Fibroblast of upper back skin (primary cell): ENCODE results near the gene PSMD14.

Experiments
- DNase-seq: peaks from one replicate; pipeline ENCODE4 v3.0.0-alpha.2; 2013

Gene PSMD14

DNA sequence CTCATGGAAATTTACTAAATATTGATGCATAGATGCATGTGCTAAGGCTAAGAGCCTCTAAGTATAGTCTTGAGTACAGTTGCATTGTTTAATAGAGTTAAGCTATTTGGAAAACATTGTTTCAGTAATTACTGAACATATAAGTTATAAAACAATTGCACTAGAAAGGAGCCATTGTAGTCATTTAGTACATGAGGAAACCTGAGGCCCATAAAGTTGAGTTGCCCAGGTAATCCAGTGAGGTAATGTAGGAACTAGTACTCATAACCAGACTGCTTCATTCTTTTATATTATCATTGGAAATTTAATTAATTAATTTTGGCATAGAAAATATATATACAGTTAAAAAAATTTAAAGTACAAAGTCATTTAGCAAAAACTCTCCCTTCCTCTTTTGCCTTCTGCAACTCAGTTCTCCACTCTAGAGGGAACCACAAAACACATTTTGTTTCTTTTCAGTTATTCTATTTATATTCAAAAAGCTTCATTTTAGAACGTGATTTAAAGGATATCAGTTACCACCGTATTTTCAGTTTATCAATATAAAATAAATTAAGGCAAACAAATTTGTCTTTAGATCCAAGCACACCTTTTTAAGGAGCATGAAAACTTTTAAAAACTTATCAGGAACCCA is 80.0 kb downstream of the PSMD14 start:
- DNase-seq = no peak

- DNase-seq = no peak
Observed at GRCh38 chr2:161391737-161392506, 83.7 kb downstream of the PSMD14 start.

DNA sequence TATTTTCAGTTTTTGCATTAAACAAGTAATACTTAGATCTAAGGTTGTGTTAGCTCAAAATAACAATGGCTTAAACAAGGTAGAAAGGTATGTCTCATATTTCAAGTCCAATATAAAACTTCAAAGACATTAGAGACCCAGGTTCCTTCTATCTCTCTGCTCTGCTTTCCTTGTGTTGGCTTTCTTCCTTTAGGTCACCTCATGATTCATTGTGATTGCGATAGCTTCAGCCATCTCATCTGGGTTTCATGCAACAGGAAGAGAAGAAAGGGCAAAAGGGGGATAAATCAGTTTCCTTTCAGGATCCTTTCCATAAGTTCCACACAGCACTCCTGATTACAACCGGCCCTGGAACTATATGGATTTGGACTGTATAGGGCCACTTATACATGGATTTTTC is 91.9 kb downstream of the PSMD14 start:
- peak; percentile 20 for DNase-seq

DNA sequence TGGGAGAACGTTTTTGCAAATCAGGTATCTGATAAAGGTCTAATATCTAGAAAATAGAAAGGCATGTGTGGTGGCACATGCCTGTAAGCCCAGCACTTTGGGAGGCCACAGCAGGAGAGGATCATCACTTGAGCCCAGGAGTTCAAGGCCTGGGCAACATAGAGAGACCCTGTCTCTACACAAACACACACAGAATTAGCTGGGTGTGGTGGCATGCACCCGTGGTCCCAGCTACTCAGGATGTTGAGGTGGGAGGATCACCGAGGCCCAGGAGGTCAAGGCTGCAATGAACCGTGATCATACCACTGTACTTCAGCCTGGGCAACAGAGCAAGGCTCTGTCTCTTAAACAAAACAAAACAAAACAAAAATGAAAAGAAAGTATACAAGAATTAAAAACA is 94.1 kb downstream of the PSMD14 start:
- DNase-seq = no peak

DNA sequence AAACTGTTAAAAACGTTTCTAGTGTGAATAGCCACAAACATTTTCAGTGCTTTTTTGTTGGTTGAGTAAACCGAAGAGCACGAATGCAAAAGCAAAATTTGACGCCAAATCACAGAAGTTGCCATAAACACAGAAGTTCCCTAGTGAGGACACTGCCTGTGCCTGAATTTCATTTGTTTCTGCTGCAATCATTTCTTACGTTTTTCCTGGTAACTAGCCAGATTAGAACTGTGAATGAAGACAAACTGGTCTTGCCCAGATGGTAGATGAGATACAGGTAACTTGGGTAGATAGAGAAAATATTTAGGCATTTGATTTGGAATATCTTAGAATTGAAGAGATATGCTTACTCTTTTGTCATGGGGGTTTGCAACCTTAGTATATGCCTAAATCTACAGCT is 98.1 kb downstream of the PSMD14 start:
- no peak for DNase-seq

GRCh38 chr2:161407597-161407996 is 99.4 kb downstream of the PSMD14 start:
- no peak for DNase-seq

DNA sequence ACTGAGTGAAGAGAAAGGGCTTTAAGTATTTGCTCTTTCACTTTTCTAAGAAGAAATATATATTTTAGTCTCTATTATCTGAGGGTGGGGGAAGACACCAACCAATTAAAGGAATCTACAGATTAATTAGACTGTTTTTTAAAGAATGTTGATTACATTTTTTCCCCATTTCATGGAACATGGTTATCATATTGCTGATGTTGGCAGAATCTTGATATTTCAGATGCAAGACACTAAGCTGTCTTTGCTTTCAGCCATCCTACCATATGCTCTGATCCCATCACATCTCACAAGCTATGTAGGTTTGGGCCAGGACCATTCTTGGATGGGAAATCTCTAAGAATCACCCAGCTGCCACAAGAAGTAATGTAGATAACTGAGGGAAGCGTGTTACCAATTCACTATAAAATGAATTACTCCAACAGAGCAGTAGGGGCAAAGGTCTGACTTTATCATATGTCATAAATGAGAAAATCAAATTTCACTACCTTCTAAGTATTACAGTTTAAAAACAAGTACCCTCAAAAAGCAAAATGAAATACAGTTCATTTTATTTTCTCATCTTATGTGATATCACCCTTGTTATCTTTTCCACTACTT is 101.2 kb downstream of the PSMD14 start:
- no peak for DNase-seq

- DNase-seq = no peak
Observed at GRCh38 chr2:161412346-161412745, 104.1 kb downstream of the PSMD14 start.

- DNase-seq = no peak
Observed at GRCh38 chr2:161414042-161415033, 106.1 kb downstream of the PSMD14 start.

- no peak for DNase-seq
Observed at GRCh38 chr2:161415034-161415986, 107.1 kb downstream of the PSMD14 start.

GRCh38 chr2:161415987-161416707 is 107.9 kb downstream of the PSMD14 start, which contains the start of gene TBR1:
Gene TBR1 (plus strand): TSS chr2:161416297. CDS start chr2:161416411, 114 bp downstream.
- DNase-seq = no peak

DNA sequence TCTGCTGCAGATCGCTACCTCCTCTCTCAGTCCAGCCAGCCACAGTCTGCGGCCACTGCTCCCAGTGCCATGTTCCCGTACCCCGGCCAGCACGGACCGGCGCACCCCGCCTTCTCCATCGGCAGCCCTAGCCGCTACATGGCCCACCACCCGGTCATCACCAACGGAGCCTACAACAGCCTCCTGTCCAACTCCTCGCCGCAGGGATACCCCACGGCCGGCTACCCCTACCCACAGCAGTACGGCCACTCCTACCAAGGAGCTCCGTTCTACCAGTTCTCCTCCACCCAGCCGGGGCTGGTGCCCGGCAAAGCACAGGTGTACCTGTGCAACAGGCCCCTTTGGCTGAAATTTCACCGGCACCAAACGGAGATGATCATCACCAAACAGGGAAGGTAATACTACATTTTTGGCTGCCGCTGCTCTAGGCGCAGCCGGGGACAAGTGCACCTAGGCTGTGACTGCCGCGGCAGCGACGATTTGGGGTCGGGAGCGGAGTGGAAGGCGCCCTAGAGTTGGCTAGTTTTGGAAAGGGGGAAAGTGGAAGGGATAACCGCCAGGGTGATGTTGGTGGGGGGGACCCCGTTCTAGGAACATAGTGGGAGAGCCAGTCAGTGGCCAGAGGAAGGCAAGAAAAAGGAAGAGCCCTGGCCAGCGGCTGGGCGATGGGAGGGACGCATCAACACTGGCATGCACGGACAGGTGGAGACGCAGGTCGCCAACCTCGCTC is 108.6 kb downstream of the PSMD14 start:
- DNase-seq = no peak

DNA sequence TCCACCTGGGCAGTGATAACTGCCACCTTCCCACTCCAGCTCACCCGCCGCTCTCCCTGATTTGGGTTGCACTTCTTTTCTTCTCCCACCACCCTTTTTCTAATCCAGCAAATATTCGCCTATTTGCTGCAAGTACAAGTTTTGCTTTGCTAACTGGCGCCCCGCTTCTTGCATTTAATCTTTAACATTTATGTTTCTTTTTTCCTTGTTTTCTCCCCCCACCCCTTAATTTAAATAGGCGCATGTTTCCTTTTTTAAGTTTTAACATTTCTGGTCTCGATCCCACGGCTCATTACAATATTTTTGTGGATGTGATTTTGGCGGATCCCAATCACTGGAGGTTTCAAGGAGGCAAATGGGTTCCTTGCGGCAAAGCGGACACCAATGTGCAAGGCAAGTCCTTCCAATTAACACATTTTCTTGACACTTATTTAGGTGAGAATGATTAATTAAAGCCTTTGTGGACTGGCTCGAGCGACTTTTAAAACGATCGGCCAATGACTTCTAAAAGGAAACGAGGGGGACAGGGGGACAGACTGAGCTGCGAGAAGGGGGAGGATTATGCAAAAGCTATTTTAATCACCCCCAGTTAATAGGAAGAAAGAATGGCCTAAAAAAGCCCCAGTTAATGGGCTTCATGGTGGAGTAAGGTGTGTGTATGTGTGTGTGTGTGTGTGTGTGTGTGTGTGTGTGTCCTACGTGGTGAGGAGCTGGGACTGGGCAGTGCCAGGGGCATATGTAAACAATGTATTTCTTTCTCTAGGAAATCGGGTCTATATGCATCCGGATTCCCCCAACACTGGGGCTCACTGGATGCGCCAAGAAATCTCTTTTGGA is 109.4 kb downstream of the PSMD14 start:
- DNase-seq = no peak

- no peak for DNase-seq
Observed at GRCh38 chr2:161418275-161418714, 110.1 kb downstream of the PSMD14 start.

- no peak for DNase-seq
Observed at GRCh38 chr2:161418715-161419637, 110.8 kb downstream of the PSMD14 start.

- no peak for DNase-seq
Observed at GRCh38 chr2:161419638-161420190, 111.5 kb downstream of the PSMD14 start.

- DNase-seq = no peak
Observed at GRCh38 chr2:161420406-161421074, 112.3 kb downstream of the PSMD14 start.
